IMR-90 (cell line): ENCODE measurements around the gene PNP. TPM values are rescaled to one million over a fixed set of nuclear protein-coding genes. Genes with fewer than 3 reads are reported as not detected.

ENCODE experiments used
- ATAC-seq: fragments of 200-7000 bp; cut with Tn5 transposase; 2 replicates; pipeline ENCODE4 v1.9.1; 2020; ENCODE audit warnings: low read depth, mild to moderate bottlenecking, moderate library complexity
- BruUV-seq: library from RNA; stranded (reverse); fragments of 400-500 nt; replicated peaks from 2 replicates; lab custom pipeline; 2021; lab: Mats Ljungman, UMichigan
- CTCF ChIA-PET: fragments of 300-600 bp; formaldehyde crosslinking; extraction: SDS; loops from one replicate; lab custom pipeline; 2021; ENCODE audit warnings: antibody characterized with exemption; lab: Yijun Ruan, JAX
- POLR2A ChIA-PET: fragments of 300-600 bp; sonication (Branson Sonifier 250); formaldehyde crosslinking; loops from one replicate; lab custom pipeline; 2022; ENCODE audit warnings: antibody characterized with exemption; ENCODE audit not compliant: unreplicated experiment; lab: Charles Lee
- DNase-seq: peaks from one replicate; pipeline ENCODE4 v3.0.0; 2013
- H2AFZ ChIP-seq: replicated peaks from 2 replicates; pipeline ENCODE3; 2013; ENCODE audit warnings: low read length, mild to moderate bottlenecking; ENCODE audit not compliant: poor library complexity
- H2AK5ac ChIP-seq: 2 replicates; pipeline ENCODE4 v1.6.1; 2013; ENCODE audit warnings: low read depth, low read length, inconsistent platforms
- H2AK9ac ChIP-seq: replicated peaks from 2 replicates; pipeline ENCODE3; 2013; ENCODE audit warnings: mild to moderate bottlenecking, low read depth, low read length, moderate library complexity; ENCODE audit not compliant: poor library complexity
- H2BK120ac ChIP-seq: 2 replicates; pipeline ENCODE4 v1.6.1; 2013; ENCODE audit warnings: low read depth, low read length, inconsistent platforms
- H2BK15ac ChIP-seq: 3 replicates; pipeline ENCODE4 v1.6.1; 2013; ENCODE audit warnings: low read depth, low read length, inconsistent platforms
- H2BK20ac ChIP-seq: 2 replicates; pipeline ENCODE4 v1.6.1; 2013; ENCODE audit warnings: low read depth, mild to moderate bottlenecking, inconsistent platforms, low read length, moderate library complexity
- H2BK5ac ChIP-seq: 2 replicates; pipeline ENCODE4 v1.6.1; 2013; ENCODE audit warnings: mild to moderate bottlenecking, low read depth, low read length, inconsistent platforms; ENCODE audit not compliant: poor library complexity, severe bottlenecking
- H3K14ac ChIP-seq: replicated peaks from 2 replicates; pipeline ENCODE4 v1.6.1; 2013; ENCODE audit warnings: low read depth, low read length, inconsistent platforms
- H3K18ac ChIP-seq: 2 replicates; pipeline ENCODE4 v1.6.1; 2013; ENCODE audit warnings: low read depth, low read length, control low read depth
- H3K23ac ChIP-seq: 2 replicates; pipeline ENCODE4 v1.6.1; 2013; ENCODE audit warnings: low read depth, low read length, inconsistent platforms
- H3K27ac ChIP-seq: 2 replicates; pipeline ENCODE4 v1.5.1; 2013; ENCODE audit warnings: mild to moderate bottlenecking, control low read depth, low read length; ENCODE audit not compliant: insufficient read depth
- H3K27me3 ChIP-seq: 2 replicates; pipeline ENCODE4 v1.6.1; 2013; ENCODE audit warnings: low read length; ENCODE audit not compliant: control insufficient read depth, insufficient read depth
- H3K36me3 ChIP-seq: 2 replicates; pipeline ENCODE4 v1.6.1; 2013; ENCODE audit warnings: low read length, mixed read lengths; ENCODE audit not compliant: control insufficient read depth, insufficient read depth
- H3K4ac ChIP-seq: 2 replicates; pipeline ENCODE4 v1.6.1; 2013; ENCODE audit warnings: low read depth, low read length, inconsistent platforms
- H3K4me1 ChIP-seq: 2 replicates; pipeline ENCODE4 v1.6.1; 2013; ENCODE audit warnings: low read length, mixed read lengths; ENCODE audit not compliant: control insufficient read depth, insufficient read depth
- H3K4me2 ChIP-seq: 2 replicates; pipeline ENCODE4 v1.6.1; 2013; ENCODE audit warnings: low read depth, mild to moderate bottlenecking, control low read depth, low read length, moderate library complexity
- H3K4me3 ChIP-seq: 2 replicates; pipeline ENCODE4 v1.5.1; 2013; ENCODE audit warnings: low read depth, mild to moderate bottlenecking, control low read depth, low read length, moderate library complexity; ENCODE audit not compliant: insufficient read depth
- H3K56ac ChIP-seq: 2 replicates; pipeline ENCODE4 v1.6.1; 2013; ENCODE audit warnings: low read length, inconsistent platforms; ENCODE audit not compliant: insufficient read depth; ENCODE audit errors: extremely low read depth
- H3K79me1 ChIP-seq, 2 experiments: 2 replicates each; pipeline ENCODE4 v1.6.1; 2013; ENCODE audit warnings: low read length in 2 of 2, inconsistent platforms in 1 of 2, low read depth in 1 of 2
- H3K9ac ChIP-seq: 2 replicates; pipeline ENCODE4 v1.6.1; 2013; ENCODE audit warnings: low read depth, low read length, control low read depth
- H3K9me1 ChIP-seq: 2 replicates; pipeline ENCODE4 v1.6.1; 2013; ENCODE audit warnings: low read length, inconsistent platforms; ENCODE audit not compliant: insufficient read depth
- H3K9me3 ChIP-seq: 2 replicates; pipeline ENCODE4 v1.6.1; 2013; ENCODE audit warnings: low read length; ENCODE audit not compliant: control insufficient read depth, insufficient read depth
- H4K20me1 ChIP-seq: 2 replicates; pipeline ENCODE4 v1.6.1; 2013; ENCODE audit warnings: low read length, inconsistent platforms; ENCODE audit not compliant: insufficient read depth
- H4K5ac ChIP-seq: 2 replicates; pipeline ENCODE4 v1.6.1; 2013; ENCODE audit warnings: mild to moderate bottlenecking, low read depth, low read length, control low read depth
- H4K8ac ChIP-seq, 2 experiments: 2 replicates each; pipeline ENCODE4 v1.6.1; 2013; ENCODE audit warnings: low read depth in 2 of 2, low read length in 2 of 2, control low read depth in 1 of 2, inconsistent platforms in 1 of 2
- H4K91ac ChIP-seq: 2 replicates; pipeline ENCODE4 v1.6.1; 2013; ENCODE audit warnings: low read depth, low read length, inconsistent platforms; ENCODE audit not compliant: insufficient read depth
- BHLHE40 ChIP-seq: fragments of 150-350 bp; IDR thresholded peaks from 2 replicates; pipeline ENCODE4 v1.6.1; 2016; ENCODE audit warnings: mild to moderate bottlenecking, low read depth, low read length
- CEBPB ChIP-seq: IDR thresholded peaks from 2 replicates; pipeline ENCODE4 v1.6.1; 2012; ENCODE audit warnings: low read depth, low read length, improper control_type of control experiment
- WGBS, 2 experiments: methylation state at CpG; one replicate each; pipeline versions ENCODE4 v1.1.5 to v1.1.7; 2013; ENCODE audit warnings: missing lambda C conversion rate in 2 of 2; ENCODE audit not compliant: insufficient read length in 1 of 2; ENCODE audit errors: extremely low coverage in 2 of 2; 5-methylcytosine and 5-hydroxymethylcytosine counted together
- dilution Hi-C: fragments of 300-500 bp; cut with HindIII; formaldehyde crosslinking; loops from one replicate; pipeline ENCODE4 v1.14.3; 2018; ENCODE audit warnings: low sequenced_read_pairs; ENCODE audit not compliant: unreplicated experiment
- in situ Hi-C: fragments of 300-500 bp; cut with MboI; formaldehyde crosslinking; loops from 3 replicates; pipeline ENCODE4 v1.14.3; 2019; ENCODE audit warnings: low sequenced_read_pairs, inconsistent platforms, mixed read lengths
- intact Hi-C: fragments of 100-400 bp; cut with micrococcal nuclease; formaldehyde crosslinking; loops from 2 replicates; pipeline ENCODE4 v1.10.0; 2022
- polyA plus RNA-seq, 3 experiments: library from polyadenylated mRNA; depleted of rRNA; stranded (reverse); fragments of >200 nt; gene quantifications; 2 replicates each; pipeline ENCODE4 v1.2.3, GENCODE V29; 2012; ENCODE audit warnings: low replicate concordance in 1 of 3
- total RNA-seq: library from RNA; depleted of rRNA; stranded (reverse); fragments of >200 nt; gene quantifications from 2 replicates; pipeline ENCODE4 v1.2.3, GENCODE V29; 2012

The PNP gene
- total and polyA plus RNA-seq, 2 of the 4 experiments (the other 2 are of a cell fraction): 53.4 to 68.8 TPM

DNA sequence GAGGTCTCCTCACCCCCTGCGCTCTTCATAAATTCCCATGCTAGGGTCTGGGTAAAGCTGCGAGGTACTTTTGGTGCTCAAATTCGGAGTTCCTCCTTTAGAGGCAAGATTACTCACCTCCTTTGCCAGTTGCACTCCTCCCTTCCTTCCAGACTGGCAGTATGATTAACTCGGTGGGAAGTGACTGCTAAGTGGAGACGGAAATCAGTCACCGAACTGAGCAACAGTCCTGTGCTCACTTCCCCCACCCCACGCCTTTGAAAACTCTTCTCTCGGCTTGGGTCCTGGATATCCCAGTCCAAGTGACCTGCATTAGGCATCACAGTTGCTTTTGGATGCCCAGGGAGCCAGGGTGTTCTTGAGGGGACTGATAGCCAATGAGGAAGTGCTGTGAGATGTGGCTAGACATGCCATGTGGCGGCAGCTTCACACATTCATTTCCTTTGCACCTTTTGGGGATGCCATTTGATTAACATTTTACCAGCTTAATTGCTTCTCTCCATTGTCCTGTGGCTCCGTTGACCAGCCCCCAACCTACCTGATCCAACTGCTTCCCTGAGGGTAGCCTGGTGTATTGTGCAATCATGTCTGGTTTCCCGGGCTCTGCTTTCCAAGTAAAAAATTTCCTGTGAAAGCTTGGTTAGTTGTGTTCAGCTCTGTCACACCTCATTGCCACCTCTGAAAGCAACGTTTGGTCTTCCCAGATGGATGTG is 840 bp downstream of the PNP start:
- H4K20me1 ChIP-seq: no peaks in the 10 kb centered on the region
- peak overlapping the region; percentile 71 for H3K14ac ChIP-seq
- H3K4ac ChIP-seq: peak overlapping the region; percentile 72
- H4K8ac ChIP-seq: peak overlapping the region; percentile 53 to 73
- 0% methylated on average over 1 of the region's 12 CpGs; no CpG with 5 or more reads in 1 of the 2 experiments for WGBS, 2 experiments
- H4K91ac ChIP-seq: 0 out of 2 replicates have a peak overlapping the region, but pooled peaks have one; percentile 36
- peak overlapping the region; percentile 44; the same call in 1 of the 2 replicates for H2BK120ac ChIP-seq
- CTCF ChIA-PET: no interaction called here
- H3K79me1 ChIP-seq: peaks cover 15 to 17% of the 10 kb centered on the region in 2 experiments
- peak overlapping the region; percentile 57 for H2AK5ac ChIP-seq
- H2BK15ac ChIP-seq: 0 out of 3 replicates have a peak overlapping the region, but pooled peaks have one; percentile 3
- H3K27ac ChIP-seq: peak overlapping the region; percentile 58; the same call in 1 of the 2 replicates
- dilution Hi-C loops (no loop called here), in situ Hi-C loops (loop anchor here (25.0 kb wide), 1 partner anchor 617 kb away; the partner anchor contains the start of gene ZNF219), intact Hi-C loops (loop anchor here (5.0 kb wide), 1 partner anchor 62 kb away; no protein-coding TSS in a partner anchor)
- H4K5ac ChIP-seq: peak overlapping the region; percentile 11; the same call in 1 of the 2 replicates
- peak overlapping the region; percentile 88 for H2AFZ ChIP-seq
- DNase-seq: peak; percentile 57
- H3K9me3 ChIP-seq: no peaks in the 10 kb centered on the region
- H2BK20ac ChIP-seq: no peak overlapping the region
- peak overlapping the region; percentile 18 for H2AK9ac ChIP-seq
- H3K56ac ChIP-seq: no peak overlapping the region; the same call in 1 of the 2 replicates
- H3K23ac ChIP-seq: peak overlapping the region; percentile 73
- ATAC-seq: peak; percentile 40
- H3K9ac ChIP-seq: peak overlapping the region; percentile 75
- H3K4me2 ChIP-seq: peak overlapping the region; percentile 95
- peak overlapping the region; percentile 88 for H3K4me3 ChIP-seq
- peaks cover 4% of the 10 kb centered on the region for H3K36me3 ChIP-seq
- H2BK5ac ChIP-seq: peak overlapping the region; percentile 50
- peaks cover 7% of the 10 kb centered on the region for H3K9me1 ChIP-seq
- TF ChIP-seq BHLHE40 (no peak), CEBPB (peak; percentile 96)
- no TSS peak for BruUV-seq
- H3K4me1 ChIP-seq: peaks cover 4% of the 10 kb centered on the region; the same call in 1 of the 2 replicates
- POLR2A ChIA-PET: no interaction called here
- no peak overlapping the region; the same call in 1 of the 2 replicates for H3K18ac ChIP-seq
- H3K27me3 ChIP-seq: no peaks in the 10 kb centered on the region
